K562 (cell line): ENCODE measurements around the gene ROM1. TPM values are rescaled to one million over a fixed set of nuclear protein-coding genes. Genes with fewer than 3 reads are reported as not detected.

Source experiments
- CEBPB ChIP-seq: fragments of 450-650 bp; IDR thresholded peaks from 2 replicates; pipeline ENCODE4 v1.6.1; 2016; ENCODE audit warnings: missing genetic modification characterization, missing compliant biosample characterization
- CHD1 ChIP-seq: fragments of 200-600 bp; sonication (generic); IDR thresholded peaks from one replicate; pipeline ENCODE4 v1.6.1; 2012; ENCODE audit warnings: mild to moderate bottlenecking, moderate library complexity, low read length, inconsistent platforms
- CSDE1 ChIP-seq, 2 experiments: fragments of 450-650 bp; IDR thresholded peaks; 2 replicates each; pipeline ENCODE4 v1.6.1; 2016; ENCODE audit warnings: mild to moderate bottlenecking in 1 of 2
- CXXC5 ChIP-seq: fragments of 250-450 bp; sonication (Bioruptor Pico); IDR thresholded peaks from 2 replicates; pipeline ENCODE4 v1.8.0; 2022; ENCODE audit warnings: inconsistent platforms, mild to moderate bottlenecking, moderate library complexity
- E2F5 ChIP-seq: sonication (generic); formaldehyde crosslinking; IDR thresholded peaks from 2 replicates; pipeline ENCODE4 v1.8.0; 2022; ENCODE audit warnings: mild to moderate bottlenecking, missing genetic modification reagents
- FOXA3 ChIP-seq, 2 experiments: fragments of 450-650 bp in 1 of 2; sonication (generic) in 1 of 2; formaldehyde crosslinking; IDR thresholded peaks in 1 of 2; conservative IDR thresholded peaks in 1 of 2; 2 replicates each; pipeline versions ENCODE4 v1.4.0 to v1.8.0; 2020 to 2022; ENCODE audit warnings: mild to moderate bottlenecking in 2 of 2, missing genetic modification reagents in 1 of 2
- HDAC2 ChIP-seq: fragments of 450-650 bp; IDR thresholded peaks from 2 replicates; pipeline ENCODE4 v1.6.1; 2016; ENCODE audit warnings: mild to moderate bottlenecking
- HMGN3 ChIP-seq: IDR thresholded peaks from 2 replicates; pipeline ENCODE4 v1.6.1; 2011; ENCODE audit warnings: borderline replicate concordance, low read depth, mild to moderate bottlenecking, mixed read lengths, low read length; ENCODE audit not compliant: insufficient read length; ENCODE audit errors: extremely low read depth
- KLF10 ChIP-seq: fragments of 250-450 bp; sonication (Bioruptor Pico); IDR thresholded peaks from 2 replicates; pipeline ENCODE4 v1.6.1; 2021; ENCODE audit warnings: matching md5 sums
- MEIS2 ChIP-seq: fragments of 450-650 bp; IDR thresholded peaks from 2 replicates; pipeline ENCODE4 v1.6.1; 2014; ENCODE audit warnings: mild to moderate bottlenecking; ENCODE audit not compliant: partially characterized antibody
- NCOA4 ChIP-seq: fragments of 450-650 bp; IDR thresholded peaks from 2 replicates; pipeline ENCODE4 v1.6.1; 2018; ENCODE audit warnings: mild to moderate bottlenecking; ENCODE audit not compliant: partially characterized antibody
- NFE2 ChIP-seq: IDR thresholded peaks from 2 replicates; pipeline ENCODE4 v1.6.1; 2014; ENCODE audit warnings: antibody characterized with exemption, low read depth
- NONO ChIP-seq, 2 experiments: fragments of 200-400 bp in 1 of 2; fragments of 450-650 bp in 1 of 2; formaldehyde crosslinking in 1 of 2; IDR thresholded peaks; 2 replicates each; pipeline ENCODE4 v1.6.1; 2017; ENCODE audit warnings: low read depth in 2 of 2, mild to moderate bottlenecking in 2 of 2, moderate library complexity in 2 of 2, low read length in 1 of 2
- RBBP5 ChIP-seq: fragments of 200-600 bp; sonication (generic); IDR thresholded peaks from 2 replicates; pipeline ENCODE4 v1.6.1; 2012; ENCODE audit warnings: borderline replicate concordance, mild to moderate bottlenecking, low read length, control low read depth, inconsistent platforms; ENCODE audit not compliant: insufficient read depth, poor library complexity, severe bottlenecking
- RCOR1 ChIP-seq, 2 experiments: IDR thresholded peaks; 2 replicates each; pipeline ENCODE4 v1.6.1; 2012; ENCODE audit warnings: low read depth in 2 of 2, low read length in 2 of 2, borderline replicate concordance in 1 of 2, improper control_type of control experiment in 1 of 2
- SMARCC2 ChIP-seq: fragments of 450-650 bp; IDR thresholded peaks from 2 replicates; pipeline ENCODE4 v1.6.1; 2017; ENCODE audit warnings: antibody characterized with exemption, moderate library complexity, mild to moderate bottlenecking, low read depth
- SRSF7 ChIP-seq: fragments of 200-400 bp; formaldehyde crosslinking; optimal IDR thresholded peaks from 2 replicates; pipeline ENCODE3; 2017; ENCODE audit warnings: mild to moderate bottlenecking, low read depth, low read length
- TGIF2 ChIP-seq: sonication (generic); formaldehyde crosslinking; IDR thresholded peaks from 2 replicates; pipeline ENCODE4 v1.8.1; 2022; ENCODE audit warnings: mild to moderate bottlenecking, missing genetic modification reagents, moderate library complexity
- YY1 ChIP-seq, 3 experiments: IDR thresholded peaks; 2 replicates each; pipeline ENCODE4 v1.6.1; 2011; ENCODE audit warnings: low read length in 2 of 3, mild to moderate bottlenecking in 2 of 3, moderate library complexity in 2 of 3, borderline replicate concordance in 1 of 3, control low read depth in 1 of 3, low read depth in 1 of 3; ENCODE audit not compliant: insufficient read depth in 3 of 3, insufficient replicate concordance in 2 of 3, control insufficient read depth in 1 of 3, insufficient read length in 1 of 3; ENCODE audit errors: extremely low read depth in 1 of 3
- ZNF143 ChIP-seq: sonication (generic); formaldehyde crosslinking; IDR thresholded peaks from 2 replicates; pipeline ENCODE4 v1.9.0; 2022; ENCODE audit warnings: mild to moderate bottlenecking, missing genetic modification reagents
- ZNF511 ChIP-seq: sonication (generic); formaldehyde crosslinking; IDR thresholded peaks from 2 replicates; pipeline ENCODE4 v1.8.0; 2022; ENCODE audit warnings: mild to moderate bottlenecking, missing genetic modification reagents
- polyA plus RNA-seq, 8 experiments: library from polyadenylated mRNA; depleted of rRNA in 4 of 8; stranded (reverse) in 5 of 8; unstranded in 3 of 8; fragments of >200 nt; fragmentation: Nextera tagmentation in 2 of 8; fragmentation: Illumina TruSeq in 1 of 8; extraction: Ambion mirVana in 2 of 8; extraction: Trizol in 1 of 8; gene quantifications; 2 replicates each; pipeline versions ENCODE4 v1.2.1 to v1.2.3, GENCODE V29; 2011 to 2014; ENCODE audit warnings: inconsistent platforms in 1 of 8, missing spikeins in 1 of 8
- total RNA-seq, 7 experiments: library from RNA; depleted of rRNA in 6 of 7; stranded (reverse); fragments of >200 nt in 6 of 7; fragmentation: Illumina TruSeq in 2 of 7; extraction: Trizol in 2 of 7; gene quantifications; 2 replicates each; pipeline versions ENCODE4 v1.2.1 to v1.2.3, GENCODE V29; 2011 to 2021; ENCODE audit warnings: low replicate concordance in 1 of 7
- TF ChIP-seq, protein P1 (sequence below): sonication (generic); formaldehyde crosslinking; IDR thresholded peaks from 2 replicates; pipeline ENCODE4 v1.8.1; 2023; ENCODE audit warnings: mild to moderate bottlenecking, missing genetic modification reagents

Gene ROM1
- total and polyA plus RNA-seq, 9 of the 15 experiments (the other 6 are each of a cell fraction or from before 2014, with no cell fraction given): 0.75 to 4.0 (median 2.6) TPM

DNA sequence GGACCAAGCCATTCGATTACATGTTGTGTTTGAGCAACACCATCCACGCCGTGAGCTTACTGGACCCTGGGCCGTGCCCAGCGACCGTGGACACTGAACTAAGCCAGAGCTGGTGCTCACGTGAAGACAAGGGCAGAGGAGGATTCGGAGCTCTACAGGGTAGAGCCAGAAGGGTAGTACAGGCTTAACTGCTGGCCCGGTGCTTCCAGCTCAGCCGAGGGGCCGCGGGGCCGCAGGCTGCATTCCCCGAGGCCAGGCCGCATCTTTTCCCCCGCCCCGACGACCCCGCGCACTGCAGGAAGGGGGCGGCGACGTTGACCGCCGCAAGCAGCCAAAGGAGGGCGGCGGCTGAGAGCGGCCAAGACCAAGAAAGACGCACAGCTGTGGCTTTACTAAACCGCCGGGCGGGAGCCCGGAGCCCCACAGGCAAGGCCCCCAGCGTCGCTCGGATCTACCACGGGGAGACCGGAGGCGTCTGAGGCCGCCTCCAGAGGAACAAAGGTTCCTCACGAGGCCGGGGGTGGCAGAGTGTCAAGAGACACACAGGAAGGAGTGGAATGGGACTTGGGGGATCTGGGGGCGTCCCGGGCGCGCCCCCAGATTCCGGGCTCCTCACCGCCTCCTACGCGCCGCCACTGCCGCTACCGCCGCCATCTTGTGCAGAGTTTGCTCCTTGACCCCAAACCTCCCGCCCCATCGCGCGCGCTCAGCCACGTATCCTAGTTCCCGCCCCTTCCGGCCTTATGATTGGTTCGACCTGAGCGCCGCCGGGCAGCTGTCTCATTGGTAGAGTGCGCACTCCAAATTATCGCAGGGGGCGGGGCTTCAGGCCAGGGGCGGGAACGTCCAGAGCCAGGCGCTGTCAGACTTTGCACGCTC lies 33.1 kb downstream of the ROM1 start, which contains the start of gene GANAB (continued):
- TF ChIP-seq MEIS2 (peak; percentile 2), ZNF511 (CRISPR knock-in tag) (no peak; the same call in 1 of the 2 replicates), FOXA3 (CRISPR knock-in tag; conservative IDR thresholded peaks at IDR 0.05 in 1 of 2, IDR thresholded peaks at IDR 0.05 in 1 of 2) (no peak; a peak in 1 of 4 replicates), RBBP5 (peak; percentile 85), CHD1 (peak; percentile 97), RCOR1 (IDR thresholded peaks at IDR 0.05; ENCODE audit: borderline replicate concordance in 1 of 2, low read depth in 2 of 2, low read length in 2 of 2) (no peak), SRSF7 (no peak), SMARCC2 (no peak; the same call in 1 of the 2 replicates), HMGN3 (peak; percentile 63), NFE2 (no peak), NONO (IDR thresholded peaks at IDR 0.05; ENCODE audit: low read depth in 2 of 2, low read length in 1 of 2) (no peak), CEBPB (tag) (no peak), CSDE1 (IDR thresholded peaks at IDR 0.05) (no peak), KLF10 (CRISPR knock-in tag) (no peak), CXXC5 (peak; percentile 94), YY1 (IDR thresholded peaks at IDR 0.05; ENCODE audit: borderline replicate concordance in 1 of 3, control insufficient read depth in 1 of 3, extremely low read depth in 1 of 3, insufficient read depth in 3 of 3, insufficient read length in 1 of 3, insufficient replicate concordance in 2 of 3, low read depth in 1 of 3, low read length in 2 of 3) (peak; percentile 93 to 98 (median 97)), ZNF143 (CRISPR knock-in tag) (no peak), HDAC2 (no peak), E2F5 (CRISPR knock-in tag) (peak; percentile 71; the same call in 1 of the 2 replicates), NCOA4 (no peak), TGIF2 (CRISPR knock-in tag) (no peak; the same call in 1 of the 2 replicates)
- TF ChIP-seq, protein P1, sequence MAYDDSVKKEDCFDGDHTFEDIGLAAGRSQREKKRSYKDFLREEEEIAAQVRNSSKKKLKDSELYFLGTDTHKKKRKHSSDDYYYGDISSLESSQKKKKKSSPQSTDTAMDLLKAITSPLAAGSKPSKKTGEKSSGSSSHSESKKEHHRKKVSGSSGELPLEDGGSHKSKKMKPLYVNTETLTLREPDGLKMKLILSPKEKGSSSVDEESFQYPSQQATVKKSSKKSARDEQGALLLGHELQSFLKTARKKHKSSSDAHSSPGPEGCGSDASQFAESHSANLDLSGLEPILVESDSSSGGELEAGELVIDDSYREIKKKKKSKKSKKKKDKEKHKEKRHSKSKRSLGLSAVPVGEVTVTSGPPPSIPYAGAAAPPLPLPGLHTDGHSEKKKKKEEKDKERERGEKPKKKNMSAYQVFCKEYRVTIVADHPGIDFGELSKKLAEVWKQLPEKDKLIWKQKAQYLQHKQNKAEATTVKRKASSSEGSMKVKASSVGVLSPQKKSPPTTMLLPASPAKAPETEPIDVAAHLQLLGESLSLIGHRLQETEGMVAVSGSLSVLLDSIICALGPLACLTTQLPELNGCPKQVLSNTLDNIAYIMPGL (CRISPR knock-in tag): no peak
